Prostate gland (tissue), 2 donors: ENCODE results near the gene STARD3NL.

ENCODE experiments used
- POLR2A ChIP-seq: fragments of 450-650 bp; IDR thresholded peaks from one replicate; pipeline ENCODE4 v1.6.1; 2016; ENCODE audit warnings: antibody characterized with exemption, mild to moderate bottlenecking
- POLR2AphosphoS5 ChIP-seq: sonication (generic); formaldehyde crosslinking; IDR thresholded peaks from one replicate; pipeline ENCODE4 v1.6.1; 2017; ENCODE audit warnings: antibody characterized with exemption
- TF ChIP-seq, protein P1 (sequence below), 4 experiments: fragments of 200-600 bp in 2 of 4; fragments of 450-650 bp in 2 of 4; sonication (generic) in 2 of 4; IDR thresholded peaks; 1 replicate in 3 of 4; 2 replicates in 1 of 4; pipeline ENCODE4 v1.5.1; 2016 to 2019; ENCODE audit warnings: antibody characterized with exemption in 4 of 4, mild to moderate bottlenecking in 2 of 4, moderate library complexity in 2 of 4

- no peak for TF ChIP-seq POLR2A
- TF ChIP-seq POLR2AphosphoS5: no peak
- TF ChIP-seq, protein P1, sequence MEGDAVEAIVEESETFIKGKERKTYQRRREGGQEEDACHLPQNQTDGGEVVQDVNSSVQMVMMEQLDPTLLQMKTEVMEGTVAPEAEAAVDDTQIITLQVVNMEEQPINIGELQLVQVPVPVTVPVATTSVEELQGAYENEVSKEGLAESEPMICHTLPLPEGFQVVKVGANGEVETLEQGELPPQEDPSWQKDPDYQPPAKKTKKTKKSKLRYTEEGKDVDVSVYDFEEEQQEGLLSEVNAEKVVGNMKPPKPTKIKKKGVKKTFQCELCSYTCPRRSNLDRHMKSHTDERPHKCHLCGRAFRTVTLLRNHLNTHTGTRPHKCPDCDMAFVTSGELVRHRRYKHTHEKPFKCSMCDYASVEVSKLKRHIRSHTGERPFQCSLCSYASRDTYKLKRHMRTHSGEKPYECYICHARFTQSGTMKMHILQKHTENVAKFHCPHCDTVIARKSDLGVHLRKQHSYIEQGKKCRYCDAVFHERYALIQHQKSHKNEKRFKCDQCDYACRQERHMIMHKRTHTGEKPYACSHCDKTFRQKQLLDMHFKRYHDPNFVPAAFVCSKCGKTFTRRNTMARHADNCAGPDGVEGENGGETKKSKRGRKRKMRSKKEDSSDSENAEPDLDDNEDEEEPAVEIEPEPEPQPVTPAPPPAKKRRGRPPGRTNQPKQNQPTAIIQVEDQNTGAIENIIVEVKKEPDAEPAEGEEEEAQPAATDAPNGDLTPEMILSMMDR (IDR thresholded peaks at IDR 0.05): no peak
Measured at GRCh38 chr7:38177621-38178003, 433 bp upstream of the STARD3NL start.
